Tibial nerve (tissue), 4 donors: ENCODE measurements around the gene SLC13A4.

ENCODE experiments used
- CTCF ChIP-seq, 5 experiments: fragments of 200-600 bp in 3 of 5; fragments of 450-650 bp in 2 of 5; sonication (generic) in 3 of 5; IDR thresholded peaks; one replicate each; pipeline ENCODE4 v1.5.1; 2016 to 2019; ENCODE audit warnings: antibody characterized with exemption in 5 of 5, mild to moderate bottlenecking in 3 of 5, moderate library complexity in 2 of 5
- EP300 ChIP-seq, 2 donors: sonication (generic); formaldehyde crosslinking; IDR thresholded peaks; one replicate each; pipeline ENCODE4 v1.6.1; 2017; ENCODE audit warnings: antibody characterized with exemption in 2 of 2, mild to moderate bottlenecking in 1 of 2
- POLR2A ChIP-seq, 2 donors: fragments of 450-650 bp; IDR thresholded peaks; one replicate each; pipeline ENCODE4 v1.6.1; 2017; ENCODE audit warnings: antibody characterized with exemption in 2 of 2, mild to moderate bottlenecking in 2 of 2, moderate library complexity in 2 of 2

- TF ChIP-seq CTCF (IDR thresholded peaks at IDR 0.05) (no peak), POLR2A (IDR thresholded peaks at IDR 0.05) (no peak), EP300 (IDR thresholded peaks at IDR 0.05) (no peak)
These were observed 21.8 kb downstream of the SLC13A4 start for GRCh38 chr7:135706038-135706742.
